Retinal pigment epithelial cell (primary cell): Measurements from ENCODE around the gene MRM3.
"Not testable (repeated sequence)": the region's sequence is repeated elsewhere in the genome, so short reads cannot be mapped to it uniquely, and the experiment has no call there.

Experiments
- DNase-seq: peaks from one replicate; pipeline ENCODE4 v3.0.0-alpha.2; 2010; ENCODE audit warnings: low read depth
- H3K4me3 ChIP-seq: 2 replicates; pipeline ENCODE4 v1.5.1; 2011; ENCODE audit warnings: mild to moderate bottlenecking, low read length, control low read depth, moderate library complexity
- TF ChIP-seq, protein P1 (sequence below): conservative IDR thresholded peaks from 2 replicates; pipeline ENCODE4 v1.5.1; 2011; ENCODE audit warnings: low read depth, low read length, control low read depth, inconsistent platforms

The MRM3 gene

DNA sequence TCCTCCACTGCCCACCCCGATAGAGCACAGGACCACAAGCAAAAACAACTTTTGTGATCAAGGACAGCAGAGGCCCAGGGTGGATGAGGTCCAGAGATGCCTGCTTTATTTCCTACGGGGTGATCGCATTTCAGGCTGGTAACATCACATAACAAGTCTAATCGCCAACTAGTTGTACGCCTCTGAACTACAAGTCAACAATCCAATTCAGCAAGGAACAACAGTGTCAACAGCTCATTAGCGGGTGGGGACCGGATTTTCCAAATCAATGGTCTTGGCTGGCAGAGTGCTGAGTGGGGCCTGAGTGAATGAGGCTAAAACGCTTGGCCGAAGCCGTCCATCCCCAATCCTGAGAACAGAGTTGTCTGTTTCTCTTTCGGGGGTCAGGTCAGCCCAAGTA is 17.1 kb downstream of the MRM3 start:
- TF ChIP-seq, protein P1, sequence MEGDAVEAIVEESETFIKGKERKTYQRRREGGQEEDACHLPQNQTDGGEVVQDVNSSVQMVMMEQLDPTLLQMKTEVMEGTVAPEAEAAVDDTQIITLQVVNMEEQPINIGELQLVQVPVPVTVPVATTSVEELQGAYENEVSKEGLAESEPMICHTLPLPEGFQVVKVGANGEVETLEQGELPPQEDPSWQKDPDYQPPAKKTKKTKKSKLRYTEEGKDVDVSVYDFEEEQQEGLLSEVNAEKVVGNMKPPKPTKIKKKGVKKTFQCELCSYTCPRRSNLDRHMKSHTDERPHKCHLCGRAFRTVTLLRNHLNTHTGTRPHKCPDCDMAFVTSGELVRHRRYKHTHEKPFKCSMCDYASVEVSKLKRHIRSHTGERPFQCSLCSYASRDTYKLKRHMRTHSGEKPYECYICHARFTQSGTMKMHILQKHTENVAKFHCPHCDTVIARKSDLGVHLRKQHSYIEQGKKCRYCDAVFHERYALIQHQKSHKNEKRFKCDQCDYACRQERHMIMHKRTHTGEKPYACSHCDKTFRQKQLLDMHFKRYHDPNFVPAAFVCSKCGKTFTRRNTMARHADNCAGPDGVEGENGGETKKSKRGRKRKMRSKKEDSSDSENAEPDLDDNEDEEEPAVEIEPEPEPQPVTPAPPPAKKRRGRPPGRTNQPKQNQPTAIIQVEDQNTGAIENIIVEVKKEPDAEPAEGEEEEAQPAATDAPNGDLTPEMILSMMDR: no peak
- DNase-seq: no peak
- no peak overlapping the region for H3K4me3 ChIP-seq

DNA sequence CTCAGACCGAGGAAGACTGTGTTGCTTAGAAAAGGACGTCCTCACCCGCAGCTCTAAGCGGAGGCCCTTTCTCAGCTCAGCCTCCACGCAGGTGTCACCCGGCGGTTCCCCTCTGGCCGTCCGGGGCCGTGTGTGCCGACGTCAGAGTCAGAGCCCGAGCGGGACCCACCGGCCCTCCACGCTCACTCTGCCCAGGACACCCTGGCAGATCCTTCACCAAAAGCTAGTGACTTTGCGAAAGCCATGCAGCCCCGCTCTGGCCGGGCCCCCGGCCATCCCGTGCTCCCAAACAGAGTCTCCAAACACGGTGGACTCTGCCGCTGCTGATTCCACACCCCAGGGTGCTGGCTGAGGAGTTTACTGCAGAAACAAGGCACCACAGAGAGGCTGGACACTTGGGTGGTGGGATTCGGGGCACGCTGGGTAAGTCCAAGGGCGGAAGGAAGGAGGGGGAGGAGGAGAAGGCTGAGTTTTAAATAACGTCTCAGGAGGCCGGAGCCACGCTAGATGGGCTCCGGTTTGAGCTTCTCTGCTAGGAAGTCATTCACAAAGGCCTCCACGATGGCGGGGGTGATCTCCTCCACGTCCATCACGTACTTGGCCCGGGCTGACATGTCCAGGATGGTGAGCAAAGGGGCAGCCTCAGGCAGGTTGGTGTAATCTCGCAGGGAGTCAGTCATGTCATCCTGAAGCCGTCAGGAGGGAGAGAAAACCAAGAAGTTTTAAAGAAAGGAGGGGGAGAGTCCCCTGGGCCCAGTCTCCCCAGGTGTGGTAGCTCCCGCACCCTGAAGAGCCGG is 18.5 kb downstream of the MRM3 start:
- TF ChIP-seq, protein P1: no peak
- DNase-seq: no peak
- H3K4me3 ChIP-seq: no peak overlapping the region

DNA sequence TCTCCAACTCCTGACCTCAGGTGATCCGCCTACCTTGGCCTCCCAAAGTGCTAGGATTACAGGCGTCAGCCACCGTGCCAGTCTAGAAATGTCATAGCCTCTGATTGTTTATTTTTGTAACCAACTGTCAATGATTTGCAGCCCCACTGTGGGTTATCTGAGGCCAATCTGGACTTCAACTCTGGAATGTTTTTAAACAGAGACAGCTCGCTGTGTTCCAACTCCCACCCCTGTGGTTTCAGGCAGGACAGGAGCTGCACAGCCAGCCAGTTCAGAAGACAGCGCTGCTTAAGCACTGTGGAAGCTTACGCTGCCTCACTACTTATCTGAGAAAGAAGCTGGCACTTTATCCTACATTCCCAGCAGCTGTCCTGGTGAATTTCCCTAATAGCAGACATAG is 19.5 kb downstream of the MRM3 start:
- no peak overlapping the region for H3K4me3 ChIP-seq
- TF ChIP-seq, protein P1: no peak
- DNase-seq: no peak

DNA sequence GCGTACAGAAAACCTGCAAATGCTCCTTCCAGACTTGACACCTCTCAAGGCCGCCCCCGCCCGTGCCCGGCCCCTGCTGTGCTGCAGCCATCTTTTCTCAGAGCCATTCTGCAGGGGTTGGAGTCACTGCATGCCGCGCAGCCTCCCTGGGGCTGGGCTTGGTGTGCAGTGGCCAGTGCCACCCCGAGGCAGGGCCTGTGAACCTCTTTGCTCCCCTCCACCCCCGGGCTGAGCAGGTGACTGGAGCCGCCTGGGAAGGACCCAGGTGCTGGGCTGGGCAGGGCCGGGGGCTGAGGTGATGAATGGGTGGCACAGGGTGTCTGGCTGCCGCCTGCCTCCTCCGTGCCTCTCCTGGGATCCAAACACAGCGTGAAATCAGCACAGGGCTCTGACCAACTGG is 20.3 kb downstream of the MRM3 start:
- DNase-seq: no peak
- H3K4me3 ChIP-seq: no peak overlapping the region
- TF ChIP-seq, protein P1: no peak

DNA sequence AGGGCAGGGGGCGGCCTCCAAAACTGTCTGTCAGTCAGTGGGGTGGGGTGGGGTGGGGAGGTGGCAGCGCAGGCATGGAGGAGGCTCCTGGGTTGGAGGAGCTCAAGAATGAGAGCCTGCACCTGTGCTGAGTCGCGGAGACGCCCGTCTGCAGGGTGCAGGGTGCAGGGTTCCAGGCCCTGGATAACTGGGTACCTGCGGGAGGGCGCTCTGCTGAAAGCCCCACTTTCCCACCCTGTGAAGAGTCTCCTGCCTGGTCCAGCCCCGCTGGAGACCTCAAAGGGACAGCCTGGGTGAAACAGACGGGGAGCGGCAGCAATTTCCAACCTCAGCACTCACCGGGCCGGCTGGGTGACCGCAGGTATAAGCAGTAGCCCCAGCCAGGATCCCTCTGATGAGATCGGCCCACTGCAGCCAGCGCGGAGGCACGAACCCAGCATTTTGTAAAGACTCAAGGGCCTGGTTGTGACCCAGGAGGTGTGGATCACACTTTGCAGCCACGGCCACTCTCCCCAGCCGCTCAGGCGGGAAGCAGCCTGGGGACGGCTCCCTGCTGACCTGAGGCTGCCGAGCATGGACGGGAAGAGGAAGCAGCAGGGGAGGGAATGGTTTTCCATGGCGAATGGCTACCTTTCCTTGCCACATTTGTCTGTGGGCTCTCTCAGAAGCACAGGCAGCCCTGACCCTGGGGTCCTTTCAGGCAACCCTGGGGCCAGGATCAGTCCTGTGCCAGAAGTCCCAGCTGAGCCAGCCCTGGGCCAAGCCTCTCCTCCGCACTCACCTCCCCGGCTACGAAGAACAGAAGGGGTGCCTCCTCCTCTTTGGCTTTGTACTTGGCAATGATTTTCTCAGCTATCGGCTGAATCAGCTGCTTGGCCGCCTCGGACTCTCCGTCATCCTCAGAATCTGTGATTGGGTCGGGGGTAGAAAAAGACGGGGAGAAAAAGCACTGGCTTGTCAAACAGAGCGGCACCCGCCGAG is 21.0 kb downstream of the MRM3 start:
- TF ChIP-seq, protein P1: no peak
- DNase-seq: no peak
- no peak overlapping the region for H3K4me3 ChIP-seq

DNA sequence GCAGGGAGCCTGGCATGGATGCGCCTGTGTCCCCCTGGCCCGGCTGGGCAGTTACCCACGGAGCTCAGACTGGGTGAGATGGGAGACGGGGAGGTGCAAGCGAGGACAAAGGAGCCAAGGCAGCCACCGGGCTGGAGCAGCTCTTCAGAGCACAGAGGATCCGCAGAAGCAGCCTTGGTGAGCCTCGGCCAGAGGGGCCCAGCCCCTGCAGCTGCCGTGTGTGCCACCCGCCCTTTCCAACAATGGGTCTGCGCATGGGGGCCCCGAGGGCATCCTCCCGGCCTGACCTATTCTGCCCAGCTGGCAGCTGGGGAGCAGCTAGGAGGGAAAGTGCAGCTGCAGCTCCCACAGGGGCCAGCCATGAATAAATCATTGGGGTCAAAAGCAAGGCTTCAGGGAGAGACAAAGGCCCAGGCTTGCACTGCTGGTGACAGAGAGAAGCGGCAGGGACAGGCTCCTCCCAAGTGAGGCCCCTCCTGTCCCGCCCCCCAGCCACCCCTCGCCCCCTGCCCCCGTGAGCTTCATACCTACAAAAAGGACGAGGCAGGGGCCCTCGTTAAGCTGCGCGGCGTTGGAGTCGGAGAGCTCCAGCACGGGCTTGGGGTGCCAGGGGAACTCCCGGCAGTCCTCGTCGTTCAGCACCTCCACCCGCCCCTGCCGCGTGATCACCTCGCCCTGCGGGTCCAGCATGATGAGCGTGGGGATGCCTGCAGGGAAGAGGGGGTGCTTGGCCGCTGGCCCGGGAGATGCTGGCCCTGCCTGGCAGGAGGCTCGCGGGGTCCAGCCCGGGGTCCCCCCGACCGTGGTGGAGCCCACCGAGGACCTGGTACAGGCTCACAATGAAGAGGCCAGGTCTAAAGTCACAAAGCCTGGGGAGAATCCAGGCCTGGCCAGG is 22.6 kb downstream of the MRM3 start:
- H3K4me3 ChIP-seq: no peak overlapping the region
- TF ChIP-seq, protein P1: no peak
- no peak for DNase-seq

DNA sequence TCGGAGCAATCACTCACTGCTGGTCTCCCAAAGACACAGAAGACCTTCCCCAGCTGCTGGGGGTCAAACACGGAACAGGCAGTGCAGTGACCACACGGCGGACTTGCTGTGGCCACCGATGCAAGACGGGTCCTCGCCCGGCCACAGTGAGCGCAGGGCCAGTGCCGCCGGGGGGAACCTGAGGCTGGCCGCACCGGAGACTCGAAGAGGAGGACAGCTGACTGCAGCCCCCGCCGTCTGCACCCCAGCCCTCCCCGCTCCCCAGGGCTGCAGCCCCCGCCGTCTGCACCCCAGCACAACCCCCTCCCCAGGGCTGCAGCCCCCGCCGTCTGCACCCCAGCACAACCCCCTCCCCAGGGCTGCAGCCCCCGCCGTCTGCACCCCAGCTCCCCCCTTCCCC is 23.7 kb downstream of the MRM3 start:
- not testable (repeated sequence) for DNase-seq, H3K4me3 ChIP-seq
